Measurements from ENCODE around the gene ESR1.

GRCh38 chr6:152136449-152136825 lies 329.0 kb downstream of the ESR1 start:
- no peak for TF ChIP-seq POLR2A (IDR thresholded peaks at IDR 0.05)
- TF ChIP-seq CTCF (IDR thresholded peaks at IDR 0.05), result no peak
